OCI-LY7 (cell line): Measurements from ENCODE around the gene PKD1L1. TPM values are rescaled to one million over a fixed set of nuclear protein-coding genes. Genes with fewer than 3 reads are reported as not detected.

Experiments
- BruUV-seq: library from RNA; stranded (reverse); fragments of 400-500 nt; replicated peaks from 2 replicates; lab custom pipeline; 2021; lab: Mats Ljungman, UMichigan
- CTCF ChIA-PET: fragments of 300-600 bp; sonication (Branson Sonifier 250); formaldehyde crosslinking; loops from one replicate; lab custom pipeline; 2022; ENCODE audit warnings: antibody characterized with exemption; ENCODE audit not compliant: unreplicated experiment; lab: Charles Lee
- POLR2A ChIA-PET: fragments of 300-600 bp; sonication (Branson Sonifier 250); formaldehyde crosslinking; loops from one replicate; lab custom pipeline; 2022; ENCODE audit warnings: antibody characterized with exemption; lab: Charles Lee
- DNase-seq: peaks from one replicate; pipeline ENCODE4 v3.0.0-alpha.2; 2015; ENCODE audit warnings: low spot score
- H2AFZ ChIP-seq: fragments of 200-600 bp; sonication (generic), shearing (Covaris generic); 2 replicates; pipeline ENCODE4 v1.6.1; 2014; ENCODE audit warnings: mild to moderate bottlenecking, antibody characterized with exemption, low read length, moderate library complexity
- H3K27ac ChIP-seq: fragments of 200-600 bp; sonication (generic); 2 replicates; pipeline ENCODE4 v1.5.1; 2014; ENCODE audit warnings: mixed run types, low read depth, mild to moderate bottlenecking, moderate library complexity, low read length, inconsistent platforms; ENCODE audit not compliant: poor library complexity, severe bottlenecking
- H3K36me3 ChIP-seq: fragments of 200-600 bp; sonication (generic); 2 replicates; pipeline ENCODE4 v1.6.1; 2014; ENCODE audit warnings: mild to moderate bottlenecking, antibody characterized with exemption, low read length, moderate library complexity, mixed read lengths; ENCODE audit not compliant: insufficient read depth
- H3K4me1 ChIP-seq: fragments of 200-600 bp; sonication (generic); 2 replicates; pipeline ENCODE4 v1.5.1; 2014; ENCODE audit warnings: mild to moderate bottlenecking, low read length; ENCODE audit not compliant: insufficient read depth, poor library complexity, severe bottlenecking
- H3K4me2 ChIP-seq: fragments of 200-600 bp; sonication (generic); 2 replicates; pipeline ENCODE4 v1.6.1; 2014; ENCODE audit warnings: mild to moderate bottlenecking, low read length
- H3K4me3 ChIP-seq: fragments of 200-600 bp; sonication (generic); 2 replicates; pipeline ENCODE4 v1.5.1; 2014; ENCODE audit warnings: mild to moderate bottlenecking, low read depth, low read length; ENCODE audit not compliant: poor library complexity, severe bottlenecking
- H3K79me2 ChIP-seq: fragments of 200-600 bp; sonication (generic); 2 replicates; pipeline ENCODE4 v1.6.1; 2016; ENCODE audit warnings: low read depth, mild to moderate bottlenecking, low read length, moderate library complexity, mixed read lengths; ENCODE audit not compliant: insufficient read depth
- H3K9me2 ChIP-seq: fragments of 200-600 bp; sonication (generic); 2 replicates; pipeline ENCODE4 v1.6.1; 2016; ENCODE audit warnings: mild to moderate bottlenecking, low read length, mixed read lengths; ENCODE audit not compliant: insufficient read depth
- H3K9me3 ChIP-seq: fragments of 200-600 bp; sonication (generic); 2 replicates; pipeline ENCODE4 v1.6.1; 2014; ENCODE audit warnings: mild to moderate bottlenecking, mixed run types, low read length, mixed read lengths
- H4K20me1 ChIP-seq: fragments of 200-600 bp; sonication (generic); 2 replicates; pipeline ENCODE4 v1.6.1; 2014; ENCODE audit warnings: mild to moderate bottlenecking, antibody characterized with exemption, low read length, moderate library complexity, mixed read lengths; ENCODE audit not compliant: insufficient read depth
- EZH2phosphoT487 ChIP-seq: fragments of 200-600 bp; sonication (generic); IDR thresholded peaks from 2 replicates; pipeline ENCODE4 v1.6.1; 2018; ENCODE audit warnings: low read depth, borderline replicate concordance, mild to moderate bottlenecking, mixed run types, antibody characterized with exemption, low read length, moderate library complexity, mixed read lengths
- intact Hi-C: fragments of 100-400 bp; cut with micrococcal nuclease; formaldehyde crosslinking; loops from one replicate; pipeline ENCODE4 v1.10.0; 2022; ENCODE audit not compliant: unreplicated experiment
- total RNA-seq, 2 experiments: library from RNA; depleted of rRNA in 1 of 2; stranded (reverse); fragments of >200 nt in 1 of 2; shearing (Covaris generic) in 1 of 2; gene quantifications; 2 replicates each; pipeline ENCODE4 v1.2.3, GENCODE V29; 2014 to 2022
- TF ChIP-seq, protein P1 (sequence below): fragments of 200-600 bp; sonication (generic); conservative IDR thresholded peaks from 2 replicates; pipeline ENCODE4 v1.5.1; 2014; ENCODE audit warnings: mild to moderate bottlenecking, antibody characterized with exemption, low read length, moderate library complexity, mixed read lengths

Gene PKD1L1
- total RNA-seq, 2 experiments from 2014 or later = 0.19 to 0.63 TPM

DNA sequence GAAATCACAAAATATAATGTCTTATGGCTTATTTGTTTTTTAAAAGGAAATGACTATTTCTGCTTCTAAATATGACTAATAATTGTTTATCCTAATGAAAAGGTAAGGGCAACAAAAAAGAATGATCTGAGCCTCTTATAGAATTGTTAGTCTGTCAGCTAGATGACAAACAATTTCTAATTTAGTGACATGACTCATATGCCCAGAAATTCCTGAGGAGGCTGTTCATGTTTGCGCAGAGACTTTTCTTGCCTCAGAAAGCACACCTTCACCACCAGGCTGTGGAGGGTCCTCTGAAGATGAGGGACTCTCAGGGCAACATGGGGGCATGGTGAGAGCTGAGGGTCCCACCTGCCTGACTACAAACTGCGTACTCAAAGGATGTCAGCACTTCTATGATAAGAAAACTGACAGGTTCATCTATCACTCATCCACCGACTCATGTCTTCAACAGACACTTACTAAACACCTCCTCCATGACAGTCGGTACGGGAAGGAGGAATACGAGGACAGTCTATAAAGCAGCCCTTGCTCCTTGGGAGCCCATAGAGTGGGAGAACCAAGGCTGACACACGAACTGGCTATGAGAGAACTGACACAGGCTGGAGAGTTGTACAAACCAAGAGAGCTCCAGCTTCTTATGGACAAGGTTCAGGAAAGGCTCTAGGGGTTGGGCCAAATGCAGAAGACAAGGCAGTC, 102.0 kb downstream of the PKD1L1 start:
- Histone ChIP-seq H3K27ac (no peak overlapping the region), H3K4me3 (no peak overlapping the region), H2AFZ (no peak overlapping the region), H3K4me1 (no peaks in the 10 kb centered on the region), H3K36me3 (no peaks in the 10 kb centered on the region), H4K20me1 (no peaks in the 10 kb centered on the region), H3K9me3 (no peaks in the 10 kb centered on the region), H3K9me2 (no peaks in the 10 kb centered on the region), H3K79me2 (no peaks in the 10 kb centered on the region), H3K4me2 (no peak overlapping the region)
- no TSS peak for BruUV-seq
- ChIA-PET POLR2A (interaction anchor here (0.5 kb wide), 1 partner anchor 364 kb away, joined by 3 read pairs; no protein-coding TSS in a partner anchor), CTCF (no interaction called here)
- intact Hi-C loops = no loop called here
- DNase-seq = no peak
- TF ChIP-seq, protein P1, sequence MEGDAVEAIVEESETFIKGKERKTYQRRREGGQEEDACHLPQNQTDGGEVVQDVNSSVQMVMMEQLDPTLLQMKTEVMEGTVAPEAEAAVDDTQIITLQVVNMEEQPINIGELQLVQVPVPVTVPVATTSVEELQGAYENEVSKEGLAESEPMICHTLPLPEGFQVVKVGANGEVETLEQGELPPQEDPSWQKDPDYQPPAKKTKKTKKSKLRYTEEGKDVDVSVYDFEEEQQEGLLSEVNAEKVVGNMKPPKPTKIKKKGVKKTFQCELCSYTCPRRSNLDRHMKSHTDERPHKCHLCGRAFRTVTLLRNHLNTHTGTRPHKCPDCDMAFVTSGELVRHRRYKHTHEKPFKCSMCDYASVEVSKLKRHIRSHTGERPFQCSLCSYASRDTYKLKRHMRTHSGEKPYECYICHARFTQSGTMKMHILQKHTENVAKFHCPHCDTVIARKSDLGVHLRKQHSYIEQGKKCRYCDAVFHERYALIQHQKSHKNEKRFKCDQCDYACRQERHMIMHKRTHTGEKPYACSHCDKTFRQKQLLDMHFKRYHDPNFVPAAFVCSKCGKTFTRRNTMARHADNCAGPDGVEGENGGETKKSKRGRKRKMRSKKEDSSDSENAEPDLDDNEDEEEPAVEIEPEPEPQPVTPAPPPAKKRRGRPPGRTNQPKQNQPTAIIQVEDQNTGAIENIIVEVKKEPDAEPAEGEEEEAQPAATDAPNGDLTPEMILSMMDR = no peak
- TF ChIP-seq EZH2phosphoT487 = no peak

DNA sequence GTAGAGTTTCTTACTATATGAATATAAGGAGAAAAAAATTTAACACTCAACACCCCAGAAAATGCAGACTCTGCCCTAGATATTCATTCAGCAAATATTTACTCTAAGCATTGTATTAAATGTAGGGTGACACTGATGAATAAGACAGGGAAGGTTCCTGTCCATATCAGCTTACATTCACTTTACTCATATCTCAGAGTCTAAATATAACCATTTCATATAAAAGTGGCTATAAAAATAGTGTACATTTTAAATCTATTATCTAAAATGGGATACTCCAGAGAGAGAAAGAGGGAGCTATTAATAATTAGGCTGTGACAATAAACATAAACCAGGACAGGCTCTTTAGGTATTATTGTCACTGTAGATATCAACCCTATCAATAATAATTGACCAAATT, 104.0 kb downstream of the PKD1L1 start:
- Histone ChIP-seq H3K9me3 (no peaks in the 10 kb centered on the region), H3K4me3 (no peak overlapping the region), H3K4me1 (no peaks in the 10 kb centered on the region), H3K79me2 (no peaks in the 10 kb centered on the region), H2AFZ (no peak overlapping the region), H3K27ac (no peak overlapping the region), H3K4me2 (no peak overlapping the region), H3K9me2 (no peaks in the 10 kb centered on the region), H3K36me3 (no peaks in the 10 kb centered on the region), H4K20me1 (no peaks in the 10 kb centered on the region)
- no TSS peak for BruUV-seq
- TF ChIP-seq, protein P1 = no peak
- TF ChIP-seq EZH2phosphoT487 = no peak
- intact Hi-C loops = no loop called here
- no peak for DNase-seq
- CTCF ChIA-PET = no interaction called here
- POLR2A ChIA-PET = no interaction called here

DNA sequence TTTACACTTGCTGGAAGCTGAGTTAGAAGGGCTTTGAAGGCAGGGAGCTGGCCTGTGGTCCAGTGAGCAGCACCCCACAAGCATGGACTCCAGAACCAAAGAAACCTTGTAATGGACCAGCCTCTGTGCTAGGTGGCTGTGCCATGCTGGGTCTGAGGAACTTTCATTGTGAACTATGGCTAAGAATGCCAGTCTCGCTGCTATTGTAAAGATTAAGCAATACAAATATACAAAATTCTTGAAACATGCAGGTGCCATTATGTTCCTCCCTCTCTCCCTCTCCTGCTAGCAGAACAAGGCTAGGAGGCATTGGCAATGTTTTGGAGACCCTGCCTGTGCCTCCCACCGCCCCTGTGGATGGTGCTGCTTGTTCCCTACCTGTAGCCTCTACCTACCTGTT, 105.0 kb downstream of the PKD1L1 start:
- intact Hi-C loops = no loop called here
- BruUV-seq = no TSS peak
- CTCF ChIA-PET = no interaction called here

More for the DNA sequence above, 105.0 kb downstream of the PKD1L1 start:
- no peaks in the 10 kb centered on the region for H3K9me3 ChIP-seq
- TF ChIP-seq EZH2phosphoT487 = no peak
- TF ChIP-seq, protein P1 = no peak
- no peak for DNase-seq
- no peaks in the 10 kb centered on the region for H3K36me3 ChIP-seq
- POLR2A ChIA-PET = no interaction called here
- H2AFZ ChIP-seq = no peak overlapping the region
- H3K79me2 ChIP-seq = no peaks in the 10 kb centered on the region
- H3K4me3 ChIP-seq = no peak overlapping the region
- H3K4me1 ChIP-seq = no peaks in the 10 kb centered on the region
- H3K4me2 ChIP-seq = no peak overlapping the region
- H3K27ac ChIP-seq = no peak overlapping the region
- no peaks in the 10 kb centered on the region for H3K9me2 ChIP-seq
- H4K20me1 ChIP-seq = no peaks in the 10 kb centered on the region
